Gastroesophageal sphincter (tissue), 3 donors: ENCODE results near the gene COL6A2.

Source experiments
- POLR2A ChIP-seq, 2 donors: fragments of 450-650 bp; IDR thresholded peaks; one replicate each; pipeline ENCODE4 v1.6.1; 2017; ENCODE audit warnings: antibody characterized with exemption in 2 of 2, mild to moderate bottlenecking in 2 of 2, moderate library complexity in 1 of 2
- POLR2AphosphoS5 ChIP-seq: sonication (generic); formaldehyde crosslinking; IDR thresholded peaks from one replicate; pipeline ENCODE4 v1.6.1; 2017; ENCODE audit warnings: antibody characterized with exemption
- TF ChIP-seq, protein P1 (sequence below), 4 experiments: fragments of 200-600 bp in 2 of 4; fragments of 450-650 bp in 2 of 4; sonication (generic) in 1 of 4; IDR thresholded peaks; one replicate each; pipeline ENCODE4 v1.5.1; 2017 to 2019; ENCODE audit warnings: antibody characterized with exemption in 4 of 4, mild to moderate bottlenecking in 2 of 4, moderate library complexity in 2 of 4

DNA sequence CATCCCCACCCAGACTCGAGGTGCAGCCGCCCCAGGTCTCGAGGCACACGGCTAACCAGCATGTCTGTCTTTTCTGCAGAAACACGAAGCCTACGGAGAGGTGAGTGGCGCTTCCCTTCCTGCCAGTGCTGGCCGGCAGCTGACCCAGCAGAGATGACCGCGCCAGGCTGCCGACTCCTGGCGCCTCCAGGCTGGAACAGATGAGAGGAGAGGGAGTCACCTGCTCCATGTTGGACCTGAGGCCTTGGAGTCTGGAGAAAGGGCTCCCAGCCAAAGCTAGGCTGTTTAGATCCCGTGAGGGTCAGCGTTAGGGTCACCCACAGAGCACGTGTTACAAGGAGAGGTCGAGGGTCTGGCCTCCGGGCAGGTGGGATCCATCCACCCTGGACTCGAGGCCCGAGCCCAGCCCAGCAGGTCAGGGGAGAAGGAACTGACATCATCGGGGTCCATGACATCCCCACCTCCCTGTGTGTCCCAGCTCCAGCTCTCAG, 14.9 kb downstream of the COL6A2 start:
- TF ChIP-seq, protein P1, sequence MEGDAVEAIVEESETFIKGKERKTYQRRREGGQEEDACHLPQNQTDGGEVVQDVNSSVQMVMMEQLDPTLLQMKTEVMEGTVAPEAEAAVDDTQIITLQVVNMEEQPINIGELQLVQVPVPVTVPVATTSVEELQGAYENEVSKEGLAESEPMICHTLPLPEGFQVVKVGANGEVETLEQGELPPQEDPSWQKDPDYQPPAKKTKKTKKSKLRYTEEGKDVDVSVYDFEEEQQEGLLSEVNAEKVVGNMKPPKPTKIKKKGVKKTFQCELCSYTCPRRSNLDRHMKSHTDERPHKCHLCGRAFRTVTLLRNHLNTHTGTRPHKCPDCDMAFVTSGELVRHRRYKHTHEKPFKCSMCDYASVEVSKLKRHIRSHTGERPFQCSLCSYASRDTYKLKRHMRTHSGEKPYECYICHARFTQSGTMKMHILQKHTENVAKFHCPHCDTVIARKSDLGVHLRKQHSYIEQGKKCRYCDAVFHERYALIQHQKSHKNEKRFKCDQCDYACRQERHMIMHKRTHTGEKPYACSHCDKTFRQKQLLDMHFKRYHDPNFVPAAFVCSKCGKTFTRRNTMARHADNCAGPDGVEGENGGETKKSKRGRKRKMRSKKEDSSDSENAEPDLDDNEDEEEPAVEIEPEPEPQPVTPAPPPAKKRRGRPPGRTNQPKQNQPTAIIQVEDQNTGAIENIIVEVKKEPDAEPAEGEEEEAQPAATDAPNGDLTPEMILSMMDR (IDR thresholded peaks at IDR 0.05) = no peak
- TF ChIP-seq POLR2A (IDR thresholded peaks at IDR 0.05) (no peak), POLR2AphosphoS5 (no peak)
